NT2/D1 (cell line): ENCODE results near the gene NDUFC2.

Experiments
- DNase-seq: peaks from one replicate; pipeline ENCODE4 v3.0.0-alpha.2; 2011; ENCODE audit warnings: low read depth, low spot score
- H3K27me3 ChIP-seq: 2 replicates; pipeline ENCODE4 v1.6.0; 2011; ENCODE audit warnings: mild to moderate bottlenecking; ENCODE audit not compliant: insufficient read length, insufficient read depth
- H3K36me3 ChIP-seq: 2 replicates; pipeline ENCODE4 v1.6.1; 2011; ENCODE audit warnings: mild to moderate bottlenecking, low read length, mixed read lengths; ENCODE audit not compliant: insufficient read depth, insufficient read length
- H3K4me1 ChIP-seq: 2 replicates; pipeline ENCODE4 v1.5.1; 2011; ENCODE audit not compliant: insufficient read depth, insufficient read length
- H3K4me3 ChIP-seq: 2 replicates; pipeline ENCODE4 v1.5.1; 2011; ENCODE audit warnings: low read depth; ENCODE audit not compliant: insufficient read length
- H3K9ac ChIP-seq: 2 replicates; pipeline ENCODE4 v1.6.0; 2011; ENCODE audit warnings: low read depth; ENCODE audit not compliant: insufficient read length
- H3K9me3 ChIP-seq: 2 replicates; pipeline ENCODE4 v1.5.1; 2011; ENCODE audit warnings: mild to moderate bottlenecking, low read length; ENCODE audit not compliant: insufficient read depth
- SUZ12 ChIP-seq: IDR thresholded peaks from 2 replicates; pipeline ENCODE4 v1.6.1; 2011; ENCODE audit not compliant: insufficient read length, insufficient read depth; ENCODE audit errors: extremely low read depth
- YY1 ChIP-seq: IDR thresholded peaks from 2 replicates; pipeline ENCODE4 v1.6.1; 2011; ENCODE audit not compliant: insufficient read length, insufficient read depth
- ZNF274 ChIP-seq: IDR thresholded peaks from 2 replicates; pipeline ENCODE4 v1.6.1; 2011; ENCODE audit warnings: mild to moderate bottlenecking, low read depth, low read length

Gene NDUFC2

GRCh38 chr11:78040691-78041379 is 38.8 kb downstream of the NDUFC2 start:
- H3K36me3 ChIP-seq = no peaks in the 10 kb centered on the region
- no peak overlapping the region for H3K4me3 ChIP-seq
- no peak for DNase-seq
- H3K4me1 ChIP-seq = no peaks in the 10 kb centered on the region
- TF ChIP-seq YY1 (no peak), SUZ12 (no peak), ZNF274 (no peak)
- no peak overlapping the region for H3K9ac ChIP-seq
- peaks cover 11% of the 10 kb centered on the region for H3K27me3 ChIP-seq
- no peaks in the 10 kb centered on the region for H3K9me3 ChIP-seq

DNA sequence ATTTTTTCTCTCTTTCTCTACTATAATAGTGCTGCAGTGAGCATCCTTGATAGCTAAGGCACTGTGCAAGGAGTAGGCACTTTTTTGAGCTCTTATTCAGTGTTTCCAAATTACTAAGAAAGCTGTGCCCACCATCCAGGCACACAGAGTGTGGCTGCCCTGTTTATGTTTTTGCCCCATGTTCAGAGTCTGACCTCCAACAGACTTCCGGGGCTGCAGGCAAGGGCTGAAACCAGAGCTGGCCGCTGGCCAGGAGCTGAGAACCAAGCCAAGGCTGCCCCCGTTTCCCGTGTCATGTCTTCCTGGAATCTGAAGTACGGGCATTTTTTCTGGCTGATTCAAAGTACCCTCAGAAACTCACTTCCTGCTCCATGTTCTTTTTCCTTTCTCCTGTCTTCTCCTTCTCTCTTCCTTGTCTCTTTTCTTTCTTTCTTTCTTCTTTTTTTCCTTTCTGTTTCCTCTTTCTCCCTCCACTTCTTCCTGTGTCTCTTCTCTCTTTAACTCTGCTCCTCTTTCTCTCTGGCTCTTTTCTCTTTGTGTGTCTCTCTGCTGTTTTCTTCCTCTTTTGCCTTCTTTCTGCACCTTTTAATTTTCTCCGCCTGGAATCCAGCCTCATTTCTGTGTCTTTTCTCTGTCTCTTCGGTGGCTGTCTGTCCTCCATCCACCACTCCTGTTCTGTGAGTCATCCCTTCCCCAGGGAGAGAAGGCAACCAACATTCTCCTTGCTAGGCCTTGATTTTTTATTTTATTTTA is 39.6 kb downstream of the NDUFC2 start:
- no peak for TF ChIP-seq YY1
- TF ChIP-seq SUZ12 = no peak
- no peak for TF ChIP-seq ZNF274
- H3K27me3 ChIP-seq = peaks cover 4% of the 10 kb centered on the region
- no peak overlapping the region for H3K4me3 ChIP-seq
- DNase-seq = no peak
- no peaks in the 10 kb centered on the region for H3K9me3 ChIP-seq
- no peaks in the 10 kb centered on the region for H3K4me1 ChIP-seq
- no peaks in the 10 kb centered on the region for H3K36me3 ChIP-seq
- no peak overlapping the region for H3K9ac ChIP-seq

DNA sequence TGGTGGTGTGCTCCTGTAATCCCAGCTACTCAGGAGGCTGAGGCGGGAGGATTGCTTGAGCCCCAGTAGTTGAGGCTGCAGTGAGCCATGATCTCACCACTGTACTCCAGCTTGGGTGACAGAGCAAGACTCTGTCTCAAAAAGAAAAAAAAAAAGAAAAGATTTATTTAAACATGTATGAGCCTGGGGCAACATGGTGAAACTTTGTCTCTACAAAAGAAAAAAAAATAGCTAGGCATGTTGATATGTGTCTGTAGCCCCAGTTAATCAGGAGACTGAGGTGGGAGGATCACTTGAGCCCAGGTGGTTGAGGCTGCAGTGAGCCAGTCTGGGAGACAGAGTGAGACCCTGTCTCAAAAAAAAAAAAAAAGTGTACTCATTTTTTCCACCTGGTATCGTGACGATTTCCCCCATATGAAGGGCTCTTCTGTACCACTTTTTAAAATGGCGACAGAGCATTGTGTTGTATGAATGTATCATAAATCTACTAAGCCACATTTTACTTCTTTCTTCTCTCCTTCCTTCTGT is 40.2 kb downstream of the NDUFC2 start:
- H3K27me3 ChIP-seq = no peaks in the 10 kb centered on the region
- H3K4me1 ChIP-seq = no peaks in the 10 kb centered on the region
- H3K4me3 ChIP-seq = no peak overlapping the region
- DNase-seq = no peak
- no peaks in the 10 kb centered on the region for H3K36me3 ChIP-seq
- H3K9ac ChIP-seq = no peak overlapping the region
- no peaks in the 10 kb centered on the region for H3K9me3 ChIP-seq
- TF ChIP-seq YY1 (no peak), SUZ12 (no peak), ZNF274 (no peak)

GRCh38 chr11:78038697-78039313 is 40.9 kb downstream of the NDUFC2 start:
- no peaks in the 10 kb centered on the region for H3K36me3 ChIP-seq
- no peaks in the 10 kb centered on the region for H3K9me3 ChIP-seq
- H3K27me3 ChIP-seq = no peaks in the 10 kb centered on the region
- no peaks in the 10 kb centered on the region for H3K4me1 ChIP-seq
- TF ChIP-seq YY1 (no peak), ZNF274 (no peak), SUZ12 (no peak)
- H3K4me3 ChIP-seq = no peak overlapping the region
- no peak for DNase-seq
- H3K9ac ChIP-seq = no peak overlapping the region

- DNase-seq = no peak
- no peak overlapping the region for H3K9ac ChIP-seq
- no peaks in the 10 kb centered on the region for H3K27me3 ChIP-seq
- H3K4me3 ChIP-seq = no peak overlapping the region
- no peaks in the 10 kb centered on the region for H3K4me1 ChIP-seq
- no peaks in the 10 kb centered on the region for H3K36me3 ChIP-seq
- TF ChIP-seq SUZ12 (no peak), YY1 (no peak), ZNF274 (no peak)
- no peaks in the 10 kb centered on the region for H3K9me3 ChIP-seq
Measured at GRCh38 chr11:78037825-78038620, 41.6 kb downstream of the NDUFC2 start.

GRCh38 chr11:78037056-78037455 is 42.6 kb downstream of the NDUFC2 start:
- H3K27me3 ChIP-seq = no peaks in the 10 kb centered on the region
- TF ChIP-seq SUZ12 = no peak
- TF ChIP-seq YY1 = no peak
- no peak for TF ChIP-seq ZNF274
- H3K9me3 ChIP-seq = no peaks in the 10 kb centered on the region
- no peaks in the 10 kb centered on the region for H3K36me3 ChIP-seq
- H3K4me1 ChIP-seq = no peaks in the 10 kb centered on the region
- no peak overlapping the region for H3K9ac ChIP-seq
- no peak overlapping the region for H3K4me3 ChIP-seq
- no peak for DNase-seq
